NCI-H1930 (cell line): Measurements from ENCODE around the gene ATXN2.
"Not testable (repeated sequence)": the region's sequence is repeated elsewhere in the genome, so short reads cannot be mapped to it uniquely, and the experiment has no call there.

Experiments
- DNase-seq, 2 experiments: peaks; one replicate each; lab custom pipeline; 2025; lab: John Stamatoyannopoulos, UW

Gene ATXN2

GRCh38 chr12:111598637-111599452, at the start of gene ATXN2:
ATXN2 (minus strand) TSS chr12:111599315; CDS start chr12:111599034, 281 bp downstream.
- DNase-seq: peak; percentile 60 to 89

GRCh38 chr12:111645433-111645832, 46.3 kb upstream of the ATXN2 start:
- no peak for DNase-seq

- DNase-seq: no peak
Measured at GRCh38 chr12:111643427-111643826, 44.3 kb upstream of the ATXN2 start.

GRCh38 chr12:111642681-111643426, 43.7 kb upstream of the ATXN2 start:
- DNase-seq: no peak

GRCh38 chr12:111640506-111640905, 41.4 kb upstream of the ATXN2 start:
- no peak for DNase-seq

GRCh38 chr12:111638556-111638955, 39.4 kb upstream of the ATXN2 start:
- no peak for DNase-seq

- DNase-seq: no peak
Measured at GRCh38 chr12:111636209-111636945, 37.3 kb upstream of the ATXN2 start.

- DNase-seq: no peak
Measured at GRCh38 chr12:111635524-111635923, 36.4 kb upstream of the ATXN2 start.

GRCh38 chr12:111628505-111629260, 29.6 kb upstream of the ATXN2 start:
- no peak for DNase-seq

GRCh38 chr12:111626230-111626629, 27.1 kb upstream of the ATXN2 start:
- DNase-seq: no peak

- DNase-seq: no peak
Measured at GRCh38 chr12:111624540-111624939, 25.4 kb upstream of the ATXN2 start.

- DNase-seq: not testable (repeated sequence)
Measured at GRCh38 chr12:111617841-111618240, 18.7 kb upstream of the ATXN2 start.

GRCh38 chr12:111616177-111616623, 17.1 kb upstream of the ATXN2 start:
- DNase-seq: no peak

- DNase-seq: peak in 1 of 2 experiments; percentile 3
Measured at GRCh38 chr12:111607239-111607638, 8.1 kb upstream of the ATXN2 start.

- DNase-seq: no peak
Measured at GRCh38 chr12:111606767-111607230, 7.7 kb upstream of the ATXN2 start.

- DNase-seq: no peak
Measured at GRCh38 chr12:111605911-111606766, 7.0 kb upstream of the ATXN2 start.

GRCh38 chr12:111602857-111603256, 3.7 kb upstream of the ATXN2 start:
- not testable (repeated sequence) for DNase-seq

- no peak for DNase-seq
Measured at GRCh38 chr12:111602348-111602747, 3.2 kb upstream of the ATXN2 start.

GRCh38 chr12:111600986-111601385, 1.9 kb upstream of the ATXN2 start:
- not testable (repeated sequence) for DNase-seq

- DNase-seq: no peak
Measured at GRCh38 chr12:111600205-111600642, 1.1 kb upstream of the ATXN2 start.
